Suprapubic skin (tissue), 3 donors: ENCODE measurements around the gene ITK.

Experiments
- CTCF ChIP-seq, 2 donors: fragments of 200-600 bp in 1 of 2; fragments of 450-650 bp in 1 of 2; sonication (generic) in 1 of 2; IDR thresholded peaks; one replicate each; pipeline ENCODE4 v1.5.1; 2016 to 2019; ENCODE audit warnings: antibody characterized with exemption in 2 of 2, mild to moderate bottlenecking in 1 of 2, moderate library complexity in 1 of 2
- POLR2AphosphoS5 ChIP-seq, 3 donors: sonication (generic); formaldehyde crosslinking; IDR thresholded peaks; one replicate each; pipeline ENCODE4 v1.6.1; 2017; ENCODE audit warnings: antibody characterized with exemption in 3 of 3

- TF ChIP-seq CTCF (IDR thresholded peaks at IDR 0.05): no peak
- TF ChIP-seq POLR2AphosphoS5 (IDR thresholded peaks at IDR 0.05): no peak
Observed at GRCh38 chr5:157247267-157247666, 66.6 kb downstream of the ITK start.
